DMS 273 (cell line): ENCODE measurements around the gene CPNE5.
A peak's percentile ranks its signal among the peaks of the same experiment; 100 is the strongest.

Experiments used
- DNase-seq: peaks from one replicate; lab custom pipeline; 2025; ENCODE audit not compliant: unreplicated experiment; lab: John Stamatoyannopoulos, UW

Gene CPNE5

GRCh38 chr6:36836111-36837021 lies 2.9 kb downstream of the CPNE5 start:
- DNase-seq, result peak; percentile 33

DNA sequence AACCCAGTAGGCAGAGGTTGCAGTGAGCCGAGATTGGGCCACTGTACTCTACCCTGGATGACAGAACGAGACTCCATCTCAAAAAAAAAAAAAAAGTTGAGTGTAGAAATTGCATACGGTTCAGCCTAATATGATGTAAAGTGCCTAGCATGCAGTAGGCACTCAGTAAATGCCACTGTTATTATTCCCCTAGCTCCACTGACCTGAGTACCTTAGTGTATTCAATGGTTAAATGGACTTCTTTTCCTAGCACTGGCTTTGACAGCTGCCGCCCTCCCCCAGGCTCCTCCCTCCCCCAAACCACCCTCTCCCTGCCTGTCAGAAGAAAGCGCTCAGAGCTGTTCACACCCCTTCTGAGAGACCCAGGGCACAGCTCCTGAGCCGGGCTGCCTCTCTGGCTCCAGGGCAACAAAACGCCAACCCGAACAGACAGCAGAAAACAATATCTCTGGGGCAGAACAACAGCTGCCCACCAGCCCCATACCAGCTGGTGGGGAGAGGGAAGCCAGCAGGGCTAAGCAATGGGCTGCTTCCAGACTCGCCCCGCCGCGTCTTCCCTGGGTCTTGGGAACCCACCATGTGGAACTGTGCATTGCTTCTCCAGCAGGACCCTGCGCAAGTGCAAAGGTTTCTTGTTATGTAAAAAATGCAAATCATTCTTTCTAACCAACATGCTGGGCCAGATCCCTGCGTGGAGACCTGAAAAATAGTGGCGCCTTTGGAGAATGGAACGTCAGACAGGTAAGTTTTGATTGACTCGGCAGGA lies 4.5 kb downstream of the CPNE5 start:
- peak; percentile 94 for DNase-seq

- DNase-seq, result no peak
Measured at GRCh38 chr6:36833182-36833789, 6.0 kb downstream of the CPNE5 start.

- DNase-seq, result no peak
Measured at GRCh38 chr6:36832313-36832712, 6.9 kb downstream of the CPNE5 start.

DNA sequence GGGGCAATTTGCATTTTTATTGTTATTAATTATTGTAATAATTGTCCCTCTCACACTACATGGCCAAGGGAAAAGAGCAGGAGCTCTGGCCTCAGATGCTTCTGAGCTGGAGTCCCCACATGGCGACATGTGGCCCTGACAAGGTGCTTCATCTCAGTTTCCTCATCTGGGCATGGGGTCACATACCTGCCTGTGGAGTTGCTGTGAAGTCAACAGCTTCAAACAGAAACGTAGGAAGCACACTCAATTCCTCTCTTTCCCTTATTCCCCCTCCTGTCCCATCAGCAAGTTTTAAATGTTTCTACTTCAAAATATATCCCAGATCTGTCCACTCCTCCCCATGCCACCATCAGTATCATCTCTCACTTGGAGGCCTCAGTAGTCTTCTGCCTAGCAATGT lies 8.7 kb downstream of the CPNE5 start:
- DNase-seq, result no peak

DNA sequence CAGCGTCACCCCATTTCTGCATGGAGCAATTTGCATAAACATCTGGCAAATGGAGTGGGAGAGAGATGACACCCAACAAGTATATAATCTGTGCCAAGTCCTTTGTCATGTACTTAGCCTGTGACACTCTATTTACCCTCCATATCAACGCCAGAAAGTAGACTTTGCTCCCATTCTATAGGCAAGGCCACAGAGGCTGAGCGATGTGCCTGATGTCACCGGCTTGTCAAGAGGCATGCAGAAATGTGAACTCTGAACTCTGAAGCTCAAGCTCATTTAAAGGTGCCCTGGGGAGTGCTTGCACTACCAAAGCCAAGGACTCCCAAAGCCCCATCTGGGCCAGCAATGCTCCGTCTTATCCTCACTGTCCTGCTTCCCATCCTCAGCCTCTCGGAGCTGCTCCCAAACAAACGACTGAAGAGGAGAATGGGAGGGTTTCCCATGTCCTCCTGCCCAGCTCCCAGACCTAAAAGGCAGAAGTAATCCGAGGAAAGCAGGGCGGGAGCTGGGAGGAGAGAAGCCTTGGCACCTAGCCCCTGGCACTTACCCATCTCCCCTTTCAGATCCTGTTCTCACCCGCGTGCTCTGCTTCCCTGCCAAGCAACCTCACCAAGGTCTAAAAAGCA lies 9.2 kb downstream of the CPNE5 start:
- peak; percentile 93 for DNase-seq

- no peak for DNase-seq
Measured at GRCh38 chr6:36827261-36828079, 11.8 kb downstream of the CPNE5 start.

DNA sequence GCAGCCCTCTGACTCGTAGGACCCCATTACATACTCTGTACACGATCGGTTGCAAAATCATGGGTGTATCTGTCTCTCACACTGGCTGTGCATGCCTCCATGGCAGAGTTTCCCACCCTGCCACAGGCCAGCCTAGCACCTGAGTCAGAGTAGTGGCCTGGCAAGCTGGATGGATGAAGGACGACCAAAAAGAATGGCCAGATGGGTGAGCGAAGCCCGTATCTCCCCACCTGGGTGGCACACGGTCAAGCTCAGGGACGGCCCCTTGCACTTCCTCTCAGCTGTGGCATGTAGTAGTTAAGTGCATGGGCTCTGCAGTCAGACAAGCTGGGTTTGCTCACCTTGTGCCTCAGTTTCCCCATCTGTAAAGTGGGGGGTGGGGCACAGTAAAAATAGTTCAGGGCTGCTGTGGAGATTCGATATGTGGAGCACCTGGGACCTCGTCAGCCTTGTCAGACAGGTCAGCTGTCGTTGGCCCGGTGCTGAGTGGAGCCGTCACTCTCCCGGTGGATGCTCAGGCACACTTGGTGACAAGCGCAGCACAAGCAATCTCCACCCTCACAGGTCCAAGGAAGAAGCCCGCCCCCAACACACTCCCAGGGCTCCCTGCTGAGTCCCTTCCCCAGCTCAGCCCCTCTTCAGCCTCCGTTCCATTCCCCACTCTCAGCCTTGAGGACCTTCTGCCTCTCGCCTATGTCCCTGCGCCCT lies 12.6 kb downstream of the CPNE5 start:
- DNase-seq, result no peak

DNA sequence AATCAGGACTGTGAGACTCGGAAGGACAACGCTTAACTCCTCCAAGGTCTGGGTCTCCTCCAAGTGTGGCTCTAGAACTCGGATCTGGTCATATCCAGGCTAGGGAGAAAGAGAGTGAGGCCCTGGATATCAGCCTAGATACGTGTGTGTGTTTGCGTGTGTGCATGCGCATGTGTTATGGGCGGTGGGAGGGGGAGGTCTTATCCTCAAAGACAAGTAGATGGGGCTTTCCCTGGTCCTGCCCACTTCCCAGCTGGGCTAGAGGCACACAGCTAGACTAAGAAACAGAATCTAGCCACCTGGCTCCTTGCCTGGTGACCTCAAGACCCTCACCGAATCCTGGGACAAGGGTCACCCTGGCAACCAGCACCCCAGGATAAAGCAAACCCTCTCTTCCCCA lies 13.2 kb downstream of the CPNE5 start:
- no peak for DNase-seq

DNA sequence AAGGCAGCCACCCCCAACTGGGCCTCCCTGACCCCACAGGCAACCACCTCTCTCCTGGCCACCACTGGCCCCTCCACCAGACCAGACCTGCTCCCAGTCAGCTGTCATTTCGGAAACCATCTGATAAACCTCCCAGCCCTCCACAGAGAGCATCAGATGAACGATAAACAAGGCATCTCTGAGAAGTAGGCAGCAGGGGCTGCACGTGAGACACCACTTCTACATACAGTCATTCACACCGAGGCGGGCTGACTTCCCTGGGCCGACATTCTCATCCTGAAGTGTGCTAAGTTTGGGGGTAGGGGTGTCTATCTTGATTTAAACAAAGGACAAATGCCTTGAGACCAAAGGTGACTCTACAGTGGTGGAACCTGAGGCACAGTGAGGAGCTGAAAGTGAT lies 13.8 kb downstream of the CPNE5 start:
- no peak for DNase-seq

- DNase-seq, result no peak
Measured at GRCh38 chr6:36824253-36824652, 15.0 kb downstream of the CPNE5 start.

DNA sequence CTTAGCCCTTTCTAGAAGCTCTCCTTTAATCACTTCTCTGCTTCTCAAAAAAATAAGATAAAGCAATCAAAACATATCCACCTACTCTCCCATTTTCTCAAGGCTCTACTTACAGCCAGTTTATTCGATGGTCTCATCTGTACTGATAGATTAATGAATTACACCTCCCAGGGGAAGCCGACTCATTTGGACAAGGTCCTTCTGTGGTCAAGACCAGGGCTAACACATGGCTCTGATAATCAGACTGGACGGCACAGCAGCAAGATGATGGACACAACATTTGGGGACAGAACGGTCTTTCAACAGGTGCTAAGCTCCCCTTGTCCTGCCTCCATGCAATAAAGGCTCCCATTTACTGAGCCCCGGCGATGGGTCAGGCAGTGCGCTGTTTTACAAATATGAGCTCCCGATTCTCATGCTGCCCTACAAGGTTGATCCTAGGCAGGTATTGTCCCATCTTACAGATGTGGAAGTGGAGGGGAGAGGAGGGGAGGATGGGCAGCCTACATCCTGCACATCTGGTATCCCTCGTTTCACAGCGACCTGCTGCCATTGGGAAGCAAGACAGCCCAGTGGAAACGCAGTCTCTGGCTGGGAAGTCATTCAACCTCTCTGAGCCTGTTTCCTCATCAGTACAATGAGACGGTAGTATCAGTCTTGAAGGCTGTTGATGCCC lies 15.7 kb downstream of the CPNE5 start:
- no peak for DNase-seq

- no peak for DNase-seq
Measured at GRCh38 chr6:36822506-36823269, 16.6 kb downstream of the CPNE5 start.

DNA sequence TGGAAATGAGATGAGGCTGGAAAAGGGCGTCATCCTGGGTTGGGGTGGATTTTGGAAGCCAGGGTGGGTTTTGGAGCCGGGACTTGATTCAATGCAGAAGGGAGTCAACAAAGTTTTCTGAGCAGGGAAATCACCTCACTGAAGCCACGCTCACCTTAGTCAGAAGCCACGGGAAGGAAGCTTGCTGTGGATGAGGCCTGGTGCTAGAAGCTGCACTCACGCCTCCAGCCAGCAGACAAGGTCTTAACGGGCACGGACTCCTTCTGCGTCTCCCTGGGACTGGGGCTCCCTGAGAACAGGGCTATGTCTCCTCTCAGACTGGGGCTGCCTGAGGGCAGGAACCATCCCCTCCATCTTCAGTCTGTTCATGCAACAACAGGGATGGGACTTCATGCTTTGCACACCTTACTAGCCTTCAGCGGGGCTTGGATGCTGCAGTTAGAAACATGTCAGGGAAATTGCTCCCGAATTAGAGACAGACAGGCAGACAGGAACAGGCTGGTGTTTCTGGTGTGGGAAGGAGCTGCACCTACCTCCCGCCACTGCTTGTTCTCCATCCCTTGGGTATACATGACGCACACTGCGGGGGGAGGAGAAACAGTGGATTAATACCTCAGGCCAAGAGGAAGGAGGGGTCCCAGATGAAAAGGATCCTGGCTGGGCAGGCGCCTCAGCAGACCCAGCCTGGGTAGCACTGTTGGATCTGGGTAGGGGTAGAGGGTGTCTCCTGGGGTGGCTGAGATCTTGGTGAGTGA lies 17.5 kb downstream of the CPNE5 start:
- no peak for DNase-seq

DNA sequence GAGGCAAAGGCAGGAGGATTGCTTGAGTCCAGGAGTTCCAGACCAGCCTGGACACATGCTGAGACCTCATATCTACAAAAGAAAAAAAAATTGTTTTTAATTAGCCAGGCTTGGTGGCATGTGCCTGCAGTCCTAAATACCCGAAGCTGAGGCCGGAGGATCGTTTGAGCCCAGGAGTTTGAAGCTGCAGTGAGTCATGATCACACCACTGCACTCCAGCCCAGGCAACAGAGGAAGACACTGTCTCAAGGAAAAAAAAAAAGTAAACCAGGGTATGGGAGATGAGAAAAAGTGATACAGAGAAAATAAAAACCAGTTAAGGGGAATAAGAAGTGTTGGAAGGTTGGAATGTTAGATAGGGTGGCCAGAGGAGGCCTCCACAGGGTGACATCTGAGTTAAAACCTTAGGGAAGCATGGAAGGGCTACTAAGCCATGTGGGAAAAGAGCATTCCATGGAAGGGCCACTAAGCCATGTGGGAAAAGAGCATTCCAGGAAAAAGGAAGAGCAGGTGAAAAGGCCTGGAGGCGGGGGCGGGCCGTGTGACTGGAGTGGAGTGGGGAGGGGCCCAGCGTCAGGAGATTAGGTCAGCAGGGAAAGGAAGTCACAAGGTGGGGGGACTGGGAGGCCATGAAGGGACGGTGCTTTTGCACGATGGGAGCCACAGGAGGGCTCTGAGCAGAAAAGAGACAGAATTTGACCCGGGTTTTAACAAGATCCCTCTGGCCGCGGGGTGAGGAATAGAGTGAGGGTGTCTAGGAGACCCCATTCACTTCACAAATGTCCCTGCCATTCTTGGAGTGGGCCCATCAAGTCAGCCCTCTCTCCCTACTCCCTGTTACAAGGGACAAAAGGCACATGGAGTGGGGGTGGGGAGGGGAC lies 18.3 kb downstream of the CPNE5 start:
- no peak for DNase-seq

GRCh38 chr6:36818756-36819155 lies 20.5 kb downstream of the CPNE5 start:
- DNase-seq, result no peak

GRCh38 chr6:36817847-36818246 lies 21.4 kb downstream of the CPNE5 start:
- no peak for DNase-seq
